ENCODE measurements around the gene ZCCHC9.

DNA sequence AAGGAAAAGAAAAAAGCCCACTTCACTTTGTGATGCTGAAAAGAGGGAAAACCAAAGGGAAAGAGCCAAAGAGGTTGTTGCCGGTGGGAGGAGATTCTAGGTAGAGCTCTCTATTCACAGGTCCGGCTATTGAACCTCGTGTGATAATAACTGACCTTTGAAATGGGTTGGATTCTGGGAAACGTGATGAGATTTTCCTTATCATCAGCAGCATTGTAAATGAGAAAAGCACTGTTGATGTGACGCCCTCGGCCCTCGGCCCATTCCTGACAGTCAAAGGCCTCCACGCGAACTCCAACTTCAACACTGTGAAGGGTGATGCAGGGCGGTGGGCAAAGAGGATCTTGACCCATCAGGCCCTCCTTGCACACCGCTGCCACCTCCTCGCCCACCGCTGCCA is 43.3 kb downstream of the ZCCHC9 start:
- TF ChIP-seq EZH2 (IDR thresholded peaks at IDR 0.05) = no peak
- no peak for TF ChIP-seq POLR2AphosphoS5 (IDR thresholded peaks at IDR 0.05; ENCODE audit: borderline replicate concordance, low read depth, low read length)
- no peak for TF ChIP-seq FOXP2 (optimal IDR thresholded peaks at IDR 0.05; ENCODE audit: control extremely low read depth, extremely low read length, insufficient read depth)

Measured in SK-N-MC (cell line).